OCI-LY7 (cell line): ENCODE measurements around the gene ASB10. TPM values are rescaled to one million over a fixed set of nuclear protein-coding genes. Genes with fewer than 3 reads are reported as not detected.

Source experiments
- BruUV-seq: library from RNA; stranded (reverse); fragments of 400-500 nt; replicated peaks from 2 replicates; lab custom pipeline; 2021; lab: Mats Ljungman, UMichigan
- CTCF ChIA-PET: fragments of 300-600 bp; sonication (Branson Sonifier 250); formaldehyde crosslinking; loops from one replicate; lab custom pipeline; 2022; ENCODE audit warnings: antibody characterized with exemption; ENCODE audit not compliant: unreplicated experiment; lab: Charles Lee
- POLR2A ChIA-PET: fragments of 300-600 bp; sonication (Branson Sonifier 250); formaldehyde crosslinking; loops from one replicate; lab custom pipeline; 2022; ENCODE audit warnings: antibody characterized with exemption; lab: Charles Lee
- DNase-seq: peaks from one replicate; pipeline ENCODE4 v3.0.0-alpha.2; 2015; ENCODE audit warnings: low spot score
- H2AFZ ChIP-seq: fragments of 200-600 bp; sonication (generic), shearing (Covaris generic); 2 replicates; pipeline ENCODE4 v1.6.1; 2014; ENCODE audit warnings: mild to moderate bottlenecking, antibody characterized with exemption, low read length, moderate library complexity
- H3K27ac ChIP-seq: fragments of 200-600 bp; sonication (generic); 2 replicates; pipeline ENCODE4 v1.5.1; 2014; ENCODE audit warnings: mixed run types, low read depth, mild to moderate bottlenecking, moderate library complexity, low read length, inconsistent platforms; ENCODE audit not compliant: poor library complexity, severe bottlenecking
- H3K36me3 ChIP-seq: fragments of 200-600 bp; sonication (generic); 2 replicates; pipeline ENCODE4 v1.6.1; 2014; ENCODE audit warnings: mild to moderate bottlenecking, antibody characterized with exemption, low read length, moderate library complexity, mixed read lengths; ENCODE audit not compliant: insufficient read depth
- H3K4me1 ChIP-seq: fragments of 200-600 bp; sonication (generic); 2 replicates; pipeline ENCODE4 v1.5.1; 2014; ENCODE audit warnings: mild to moderate bottlenecking, low read length; ENCODE audit not compliant: insufficient read depth, poor library complexity, severe bottlenecking
- H3K4me2 ChIP-seq: fragments of 200-600 bp; sonication (generic); 2 replicates; pipeline ENCODE4 v1.6.1; 2014; ENCODE audit warnings: mild to moderate bottlenecking, low read length
- H3K4me3 ChIP-seq: fragments of 200-600 bp; sonication (generic); 2 replicates; pipeline ENCODE4 v1.5.1; 2014; ENCODE audit warnings: mild to moderate bottlenecking, low read depth, low read length; ENCODE audit not compliant: poor library complexity, severe bottlenecking
- H3K79me2 ChIP-seq: fragments of 200-600 bp; sonication (generic); 2 replicates; pipeline ENCODE4 v1.6.1; 2016; ENCODE audit warnings: low read depth, mild to moderate bottlenecking, low read length, moderate library complexity, mixed read lengths; ENCODE audit not compliant: insufficient read depth
- H3K9me2 ChIP-seq: fragments of 200-600 bp; sonication (generic); 2 replicates; pipeline ENCODE4 v1.6.1; 2016; ENCODE audit warnings: mild to moderate bottlenecking, low read length, mixed read lengths; ENCODE audit not compliant: insufficient read depth
- H3K9me3 ChIP-seq: fragments of 200-600 bp; sonication (generic); 2 replicates; pipeline ENCODE4 v1.6.1; 2014; ENCODE audit warnings: mild to moderate bottlenecking, mixed run types, low read length, mixed read lengths
- H4K20me1 ChIP-seq: fragments of 200-600 bp; sonication (generic); 2 replicates; pipeline ENCODE4 v1.6.1; 2014; ENCODE audit warnings: mild to moderate bottlenecking, antibody characterized with exemption, low read length, moderate library complexity, mixed read lengths; ENCODE audit not compliant: insufficient read depth
- EZH2phosphoT487 ChIP-seq: fragments of 200-600 bp; sonication (generic); IDR thresholded peaks from 2 replicates; pipeline ENCODE4 v1.6.1; 2018; ENCODE audit warnings: low read depth, borderline replicate concordance, mild to moderate bottlenecking, mixed run types, antibody characterized with exemption, low read length, moderate library complexity, mixed read lengths
- intact Hi-C: fragments of 100-400 bp; cut with micrococcal nuclease; formaldehyde crosslinking; loops from one replicate; pipeline ENCODE4 v1.10.0; 2022; ENCODE audit not compliant: unreplicated experiment
- total RNA-seq, 2 experiments: library from RNA; depleted of rRNA in 1 of 2; stranded (reverse); fragments of >200 nt in 1 of 2; shearing (Covaris generic) in 1 of 2; gene quantifications; 2 replicates each; pipeline ENCODE4 v1.2.3, GENCODE V29; 2014 to 2022
- TF ChIP-seq, protein P1 (sequence below): fragments of 200-600 bp; sonication (generic); conservative IDR thresholded peaks from 2 replicates; pipeline ENCODE4 v1.5.1; 2014; ENCODE audit warnings: mild to moderate bottlenecking, antibody characterized with exemption, low read length, moderate library complexity, mixed read lengths

ASB10 gene
- total RNA-seq, 2 experiments from 2014 or later, result not detected

DNA sequence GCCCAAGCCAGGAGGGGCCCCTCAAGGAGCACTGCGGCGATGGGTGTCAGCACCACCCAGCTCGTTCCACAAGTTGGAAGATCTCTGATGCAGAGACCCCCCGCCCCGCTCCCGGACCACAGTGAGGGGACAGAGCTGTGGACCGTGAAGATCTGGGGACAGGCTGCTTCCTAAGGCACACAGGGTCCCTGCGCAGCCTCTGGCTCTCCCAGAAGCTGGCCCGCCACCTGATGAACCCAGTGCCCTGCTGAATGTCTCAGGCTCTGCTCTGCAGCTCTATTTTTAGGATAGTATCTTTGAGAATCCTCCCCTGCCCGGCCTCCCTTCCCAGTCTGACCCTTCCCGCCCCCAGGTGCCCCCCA lies 49.3 kb downstream of the ASB10 start:
- Histone ChIP-seq H3K4me3 (no peak overlapping the region), H3K79me2 (no peaks in the 10 kb centered on the region), H3K9me3 (no peaks in the 10 kb centered on the region), H3K4me1 (no peaks in the 10 kb centered on the region), H4K20me1 (no peaks in the 10 kb centered on the region), H3K27ac (no peak overlapping the region), H3K36me3 (no peaks in the 10 kb centered on the region), H2AFZ (no peak overlapping the region), H3K4me2 (no peak overlapping the region), H3K9me2 (no peaks in the 10 kb centered on the region)
- TF ChIP-seq, protein P1, sequence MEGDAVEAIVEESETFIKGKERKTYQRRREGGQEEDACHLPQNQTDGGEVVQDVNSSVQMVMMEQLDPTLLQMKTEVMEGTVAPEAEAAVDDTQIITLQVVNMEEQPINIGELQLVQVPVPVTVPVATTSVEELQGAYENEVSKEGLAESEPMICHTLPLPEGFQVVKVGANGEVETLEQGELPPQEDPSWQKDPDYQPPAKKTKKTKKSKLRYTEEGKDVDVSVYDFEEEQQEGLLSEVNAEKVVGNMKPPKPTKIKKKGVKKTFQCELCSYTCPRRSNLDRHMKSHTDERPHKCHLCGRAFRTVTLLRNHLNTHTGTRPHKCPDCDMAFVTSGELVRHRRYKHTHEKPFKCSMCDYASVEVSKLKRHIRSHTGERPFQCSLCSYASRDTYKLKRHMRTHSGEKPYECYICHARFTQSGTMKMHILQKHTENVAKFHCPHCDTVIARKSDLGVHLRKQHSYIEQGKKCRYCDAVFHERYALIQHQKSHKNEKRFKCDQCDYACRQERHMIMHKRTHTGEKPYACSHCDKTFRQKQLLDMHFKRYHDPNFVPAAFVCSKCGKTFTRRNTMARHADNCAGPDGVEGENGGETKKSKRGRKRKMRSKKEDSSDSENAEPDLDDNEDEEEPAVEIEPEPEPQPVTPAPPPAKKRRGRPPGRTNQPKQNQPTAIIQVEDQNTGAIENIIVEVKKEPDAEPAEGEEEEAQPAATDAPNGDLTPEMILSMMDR, result no peak
- no peak for TF ChIP-seq EZH2phosphoT487
- ChIA-PET CTCF (no interaction called here), POLR2A (no interaction called here)
- no peak for DNase-seq
- intact Hi-C loops, result no loop called here
- no TSS peak for BruUV-seq

DNA sequence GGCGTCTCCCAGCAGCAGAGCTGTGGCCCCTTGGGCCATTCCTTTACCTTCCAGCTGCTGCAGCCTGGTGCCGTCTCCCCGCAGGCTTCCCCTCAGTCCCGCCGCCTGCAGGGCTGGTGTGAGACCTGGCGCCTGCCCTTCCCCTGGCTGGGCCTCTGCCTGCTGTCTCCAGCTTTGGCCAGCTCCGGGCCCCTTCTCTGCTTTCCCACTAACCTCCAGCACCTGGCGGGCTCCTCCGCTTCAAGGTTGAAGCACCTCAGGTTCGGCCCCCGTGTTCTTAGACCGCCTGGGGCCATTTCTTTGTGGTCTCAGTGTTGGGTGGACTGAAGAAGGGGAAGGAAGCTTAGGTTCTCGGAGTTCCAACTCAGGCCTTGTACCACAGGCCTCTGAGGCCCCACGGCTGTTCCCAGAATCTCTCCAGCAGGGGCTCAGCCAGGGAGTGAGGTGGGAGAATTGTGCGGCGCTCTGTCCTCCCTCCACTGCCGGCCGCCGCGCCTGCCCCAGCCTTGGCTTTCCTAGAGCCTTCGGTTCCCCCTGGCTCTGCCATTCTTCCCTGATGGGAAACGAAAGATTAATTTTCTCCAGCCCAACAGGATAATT lies 49.9 kb downstream of the ASB10 start:
- ChIA-PET CTCF (no interaction called here), POLR2A (no interaction called here)
- Histone ChIP-seq H3K9me3 (no peaks in the 10 kb centered on the region), H3K4me3 (no peak overlapping the region), H4K20me1 (no peaks in the 10 kb centered on the region), H3K79me2 (no peaks in the 10 kb centered on the region), H3K27ac (no peak overlapping the region), H3K36me3 (no peaks in the 10 kb centered on the region), H3K4me1 (no peaks in the 10 kb centered on the region), H3K9me2 (no peaks in the 10 kb centered on the region), H2AFZ (no peak overlapping the region), H3K4me2 (no peak overlapping the region)
- BruUV-seq, result no TSS peak
- no peak for TF ChIP-seq EZH2phosphoT487
- TF ChIP-seq, protein P1, result no peak
- intact Hi-C loops, result no loop called here
- DNase-seq, result no peak
